HG02970 (cell line): ENCODE results near the gene FEV.

Source experiments
- ATAC-seq: cut with Tn5 transposase; IDR thresholded peaks from one replicate; pipeline ENCODE4 v1.9.1; 2021; ENCODE audit warnings: mild to moderate bottlenecking, moderate library complexity, moderate number of reproducible peaks; ENCODE audit not compliant: unreplicated experiment, low FRiP score

FEV gene

GRCh38 chr2:219018286-219018685 lies 33.3 kb upstream of the FEV start:
- ATAC-seq: no peak

- ATAC-seq: no peak
These were observed 32.4 kb upstream of the FEV start for GRCh38 chr2:219017201-219017931.

- ATAC-seq: no peak
These were observed 31.7 kb upstream of the FEV start for GRCh38 chr2:219016721-219017120.

- no peak for ATAC-seq
These were observed 25.9 kb upstream of the FEV start for GRCh38 chr2:219010873-219011272.

GRCh38 chr2:219010162-219010756 lies 25.3 kb upstream of the FEV start:
- no peak for ATAC-seq

GRCh38 chr2:219009294-219009693 lies 24.3 kb upstream of the FEV start:
- ATAC-seq: no peak

GRCh38 chr2:219003979-219004378 lies 19.0 kb upstream of the FEV start:
- ATAC-seq: no peak

GRCh38 chr2:219003267-219003634 lies 18.3 kb upstream of the FEV start:
- no peak for ATAC-seq

- ATAC-seq: no peak
These were observed 17.6 kb upstream of the FEV start for GRCh38 chr2:219002395-219003266.

- no peak for ATAC-seq
These were observed 16.8 kb upstream of the FEV start for GRCh38 chr2:219001577-219002394.

GRCh38 chr2:219001100-219001576 lies 16.2 kb upstream of the FEV start:
- ATAC-seq: no peak

GRCh38 chr2:219000569-219000960 lies 15.6 kb upstream of the FEV start:
- no peak for ATAC-seq

GRCh38 chr2:218999881-219000568 lies 15.0 kb upstream of the FEV start:
- ATAC-seq: no peak

GRCh38 chr2:218999021-218999880 lies 14.3 kb upstream of the FEV start:
- ATAC-seq: no peak

- ATAC-seq: no peak
These were observed 13.5 kb upstream of the FEV start for GRCh38 chr2:218998414-218999002.

- no peak for ATAC-seq
These were observed 12.7 kb upstream of the FEV start for GRCh38 chr2:218997731-218998130.

- ATAC-seq: no peak
These were observed 12.0 kb upstream of the FEV start for GRCh38 chr2:218996937-218997336.

- no peak for ATAC-seq
These were observed 11.2 kb upstream of the FEV start for GRCh38 chr2:218995972-218996711.
